Activated T-helper 17 cell treated with anti-CD3 and anti-CD28 coated beads, Interleukin-2, amount 50 U/mL, for 72 hours (primary cell): Measurements from ENCODE around the gene MYL6B. TPM values are rescaled to one million over a fixed set of nuclear protein-coding genes. Genes with fewer than 3 reads are reported as not detected.
"Not testable (repeated sequence)": the region's sequence is repeated elsewhere in the genome, so short reads cannot be mapped to it uniquely, and the experiment has no call there.

Experiments used
- ATAC-seq: fragments of 150-1000 bp; cut with Tn5 transposase; replicated peaks from 2 replicates; pipeline ENCODE4 v1.10.0; 2021; ENCODE audit warnings: mild to moderate bottlenecking, moderate library complexity
- H3K27ac Mint-ChIP-seq: one replicate; pipeline ENCODE4 v1.8.0; 2022; ENCODE audit warnings: mixed read lengths
- H3K27me3 Mint-ChIP-seq: one replicate; pipeline ENCODE4 v1.8.0; 2022; ENCODE audit warnings: mixed read lengths
- H3K36me3 Mint-ChIP-seq: one replicate; pipeline ENCODE4 v1.8.0; 2022; ENCODE audit warnings: low read depth, mild to moderate bottlenecking, mixed read lengths
- H3K4me1 Mint-ChIP-seq: one replicate; pipeline ENCODE4 v1.8.0; 2022; ENCODE audit warnings: mixed read lengths
- H3K4me3 Mint-ChIP-seq: one replicate; pipeline ENCODE4 v1.8.0; 2022; ENCODE audit warnings: mild to moderate bottlenecking, mixed read lengths
- H3K9me3 Mint-ChIP-seq: one replicate; pipeline ENCODE4 v1.8.0; 2022; ENCODE audit warnings: mixed read lengths
- total RNA-seq, 2 donors: library from RNA; stranded (reverse); gene quantifications; one replicate each; pipeline ENCODE4 v1.2.3, GENCODE V29; 2022

MYL6B gene
- total RNA-seq, 2 donors from 2014 or later, result 96.9 to 114 TPM

DNA sequence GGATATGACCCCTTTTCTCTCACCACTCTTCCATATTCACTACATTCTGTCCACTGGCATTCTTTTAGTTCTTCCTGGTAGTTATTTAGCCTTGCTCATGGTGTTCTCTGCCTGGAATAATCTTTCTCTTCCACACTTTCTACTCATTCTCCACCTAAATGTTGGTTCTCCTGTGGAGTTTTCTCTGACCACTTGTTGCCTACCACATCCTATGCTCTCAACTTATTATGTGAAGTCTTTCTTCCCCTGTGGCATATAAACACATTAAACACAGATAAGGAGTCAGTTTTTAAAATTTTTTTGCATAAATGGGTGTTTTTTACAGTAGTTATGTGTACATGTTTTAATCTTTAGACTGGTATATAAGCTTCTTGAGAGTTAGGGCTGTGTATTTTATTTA, 40.2 kb downstream of the MYL6B start:
- no peaks in the 10 kb centered on the region for H3K9me3 Mint-ChIP-seq
- H3K27ac Mint-ChIP-seq, result peak overlapping the region; percentile 88
- ATAC-seq, result no peak
- H3K4me1 Mint-ChIP-seq, result peaks cover 31% of the 10 kb centered on the region
- no peaks in the 10 kb centered on the region for H3K27me3 Mint-ChIP-seq
- peaks cover 24% of the 10 kb centered on the region for H3K36me3 Mint-ChIP-seq
- H3K4me3 Mint-ChIP-seq, result peak overlapping the region; percentile 62

GRCh38 chr12:56193025-56193578, 40.7 kb downstream of the MYL6B start:
- Mint-ChIP-seq H3K36me3 (peaks cover 18% of the 10 kb centered on the region), H3K27ac (peak overlapping the region; percentile 88), H3K4me3 (peak overlapping the region; percentile 62), H3K9me3 (no peaks in the 10 kb centered on the region), H3K4me1 (peaks cover 25% of the 10 kb centered on the region), H3K27me3 (no peaks in the 10 kb centered on the region)
- ATAC-seq, result peak; percentile 23

DNA sequence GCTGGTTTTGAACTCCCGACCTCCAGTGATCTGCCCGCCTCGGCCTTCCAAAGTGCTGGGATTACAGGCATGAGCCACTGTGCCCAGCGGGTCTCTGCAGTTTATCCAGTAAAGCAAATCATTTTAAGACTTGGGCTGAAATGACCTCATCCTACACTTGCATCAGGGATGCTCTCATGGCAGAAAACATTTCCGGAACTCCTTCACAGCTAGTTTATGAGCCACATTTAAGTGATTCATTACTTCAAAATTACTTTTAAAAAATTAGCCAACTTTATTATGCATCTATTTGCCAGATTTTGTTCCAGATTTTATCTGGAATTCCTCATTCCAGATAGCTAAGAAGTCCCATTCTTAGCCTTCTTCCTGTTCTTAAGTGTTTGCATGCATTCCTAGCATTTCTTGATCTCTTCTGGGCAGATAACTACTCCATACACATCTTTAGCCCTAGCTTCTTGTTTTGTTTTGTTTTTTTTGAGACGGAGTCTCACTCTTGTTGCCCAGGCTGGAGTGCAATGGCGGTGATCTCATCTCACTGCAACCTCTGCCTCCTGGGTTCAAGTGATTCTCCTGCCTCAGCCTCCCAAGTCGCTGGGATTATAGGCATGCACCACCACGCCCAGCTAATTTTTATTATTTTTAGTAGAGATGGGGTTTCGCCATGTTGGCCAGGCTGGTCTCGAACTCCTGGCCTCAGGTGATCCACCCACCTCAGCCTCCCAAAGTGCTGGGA, 44.6 kb downstream of the MYL6B start:
- not testable (repeated sequence) for ATAC-seq, H3K9me3 Mint-ChIP-seq, H3K4me3 Mint-ChIP-seq, H3K27me3 Mint-ChIP-seq, H3K36me3 Mint-ChIP-seq, H3K27ac Mint-ChIP-seq
- peaks cover 10% of the 10 kb centered on the region for H3K4me1 Mint-ChIP-seq

- H3K4me1 Mint-ChIP-seq, result peaks cover 5% of the 10 kb centered on the region
- H3K36me3 Mint-ChIP-seq, result no peaks in the 10 kb centered on the region
- no peaks in the 10 kb centered on the region for H3K27me3 Mint-ChIP-seq
- no peaks in the 10 kb centered on the region for H3K9me3 Mint-ChIP-seq
- no peak for ATAC-seq
- H3K27ac Mint-ChIP-seq, result no peak overlapping the region
- no peak overlapping the region for H3K4me3 Mint-ChIP-seq
Observed at GRCh38 chr12:56197921-56198635, 45.7 kb downstream of the MYL6B start.

- Mint-ChIP-seq H3K36me3 (no peaks in the 10 kb centered on the region), H3K27me3 (no peaks in the 10 kb centered on the region), H3K9me3 (no peaks in the 10 kb centered on the region), H3K4me1 (no peaks in the 10 kb centered on the region), H3K4me3 (no peak overlapping the region), H3K27ac (no peak overlapping the region)
- ATAC-seq, result no peak
Observed at GRCh38 chr12:56198836-56199235, 46.4 kb downstream of the MYL6B start.

DNA sequence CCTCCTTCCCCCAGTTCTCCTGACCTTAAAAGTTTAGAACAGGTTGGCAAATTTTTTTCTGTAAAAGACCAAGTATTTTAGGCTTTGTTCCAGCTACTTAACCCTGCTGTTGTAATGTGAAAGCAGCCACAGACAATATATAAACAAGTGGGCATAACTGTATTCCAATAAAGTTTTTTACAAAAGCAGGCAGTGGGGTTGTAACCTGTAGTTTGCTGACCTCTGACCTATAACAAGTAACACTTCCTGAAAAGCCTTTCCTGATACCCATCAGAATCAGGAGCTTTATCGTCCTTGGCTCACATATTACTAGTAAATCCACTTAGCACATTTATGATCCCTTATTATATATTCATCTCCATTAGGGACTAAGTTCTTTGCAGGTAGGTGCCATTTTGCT, 50.0 kb downstream of the MYL6B start:
- Mint-ChIP-seq H3K9me3 (no peaks in the 10 kb centered on the region), H3K27ac (peak overlapping the region; percentile 13), H3K4me1 (peaks cover 9% of the 10 kb centered on the region), H3K36me3 (peaks cover 34% of the 10 kb centered on the region), H3K27me3 (no peaks in the 10 kb centered on the region), H3K4me3 (no peak overlapping the region)
- no peak for ATAC-seq

- no peak for ATAC-seq
- Mint-ChIP-seq H3K36me3 (peaks cover 39% of the 10 kb centered on the region), H3K4me1 (peaks cover 9% of the 10 kb centered on the region), H3K27ac (peak overlapping the region; percentile 13), H3K4me3 (no peak overlapping the region), H3K9me3 (no peaks in the 10 kb centered on the region), H3K27me3 (no peaks in the 10 kb centered on the region)
Observed at GRCh38 chr12:56202838-56203237, 50.5 kb downstream of the MYL6B start.

GRCh38 chr12:56204275-56204674, 51.9 kb downstream of the MYL6B start:
- ATAC-seq, result no peak

DNA sequence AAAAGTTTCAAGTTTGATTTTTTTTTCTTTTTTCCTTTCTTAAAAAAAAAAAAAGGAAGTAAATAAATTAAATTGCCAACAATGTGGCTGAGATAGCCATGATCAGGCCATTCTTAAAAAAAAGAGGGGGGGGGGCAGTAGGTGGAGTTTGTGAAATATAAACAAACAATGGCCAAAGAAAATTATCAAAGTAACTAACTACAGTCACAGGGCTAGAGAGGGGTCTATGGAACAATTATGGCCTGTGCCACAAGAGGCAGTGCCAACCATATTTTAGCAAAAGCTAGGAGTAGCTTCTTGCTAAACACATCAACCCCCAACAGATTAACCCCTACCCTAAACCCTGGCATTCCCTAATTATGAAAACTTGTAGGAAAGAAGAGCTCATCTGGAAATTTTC, 53.1 kb downstream of the MYL6B start:
- Mint-ChIP-seq H3K36me3 (peaks cover 65% of the 10 kb centered on the region), H3K27me3 (no peaks in the 10 kb centered on the region), H3K4me3 (no peak overlapping the region), H3K4me1 (peaks cover 9% of the 10 kb centered on the region), H3K27ac (no peak overlapping the region), H3K9me3 (no peaks in the 10 kb centered on the region)
- no peak for ATAC-seq

More at GRCh38 chr12:56204275-56204674, 51.9 kb downstream of the MYL6B start:
- peaks cover 53% of the 10 kb centered on the region for H3K36me3 Mint-ChIP-seq
- no peaks in the 10 kb centered on the region for H3K27me3 Mint-ChIP-seq
- no peak overlapping the region for H3K4me3 Mint-ChIP-seq
- no peaks in the 10 kb centered on the region for H3K9me3 Mint-ChIP-seq
- peak overlapping the region; percentile 3 for H3K27ac Mint-ChIP-seq
- peaks cover 9% of the 10 kb centered on the region for H3K4me1 Mint-ChIP-seq

DNA sequence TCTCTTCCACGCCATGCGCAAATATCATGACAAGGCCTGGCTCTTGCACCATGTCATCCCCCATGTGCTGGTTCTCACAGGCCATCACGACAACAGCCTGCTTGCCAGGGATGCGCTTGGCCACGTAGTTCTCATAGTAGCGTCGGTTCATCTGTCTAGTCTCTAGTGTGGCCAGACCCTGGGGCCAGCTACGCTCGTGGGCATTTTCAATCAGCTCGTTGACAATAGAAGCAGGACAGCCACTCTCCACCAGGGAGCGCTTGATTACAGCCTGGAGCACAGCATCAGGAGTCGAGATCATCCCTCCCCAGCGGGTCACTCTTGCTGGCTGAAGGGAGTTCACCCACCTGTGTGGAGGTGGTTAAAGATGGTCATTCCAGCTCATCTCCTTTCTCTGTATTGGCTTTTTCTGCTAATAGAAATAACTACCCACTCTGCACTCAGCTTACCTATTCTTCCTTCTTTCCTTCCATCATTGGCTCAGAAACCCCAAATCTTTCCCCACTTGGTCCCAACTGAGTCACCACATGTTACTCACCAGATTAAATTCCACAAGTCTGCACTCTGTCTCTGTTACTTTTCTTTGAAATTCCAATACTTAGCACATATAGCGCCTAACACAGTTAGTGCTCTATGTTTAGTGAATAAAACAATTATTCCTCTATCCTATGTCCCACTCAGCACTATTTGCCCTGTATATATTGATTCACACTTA, 54.2 kb downstream of the MYL6B start:
- Mint-ChIP-seq H3K4me1 (peaks cover 9% of the 10 kb centered on the region), H3K27me3 (no peaks in the 10 kb centered on the region), H3K36me3 (peaks cover 77% of the 10 kb centered on the region), H3K27ac (peak overlapping the region; percentile 31), H3K4me3 (no peak overlapping the region), H3K9me3 (no peaks in the 10 kb centered on the region)
- ATAC-seq, result peak; percentile 70

Other genes starting within 250 kb of the MYL6B start
- gene PYM1, start 224.7 kb upstream of the MYL6B start, total RNA-seq, result 10 to 100 TPM; 23.4 to 35.6 TPM
- 100 to 1,000 TPM; 282 to 502 TPM for gene DGKA, start 221.4 kb upstream of the MYL6B start, total RNA-seq
- gene PMEL, start 186.5 kb upstream of the MYL6B start, total RNA-seq, result 1 to 10 TPM in 1 of 2 donors, under 1 TPM in 1; 0.30 to 2.5 TPM
- gene CDK2, start 185.8 kb upstream of the MYL6B start, total RNA-seq, result 100 to 1,000 TPM; 101 to 104 TPM
- 10 to 100 TPM; 34.2 to 50.8 TPM for gene RAB5B, start 178.5 kb upstream of the MYL6B start, total RNA-seq
- gene SUOX, start 155.3 kb upstream of the MYL6B start, total RNA-seq, result 1 to 10 TPM; 3.4 to 3.5 TPM
- 10 to 100 TPM; 19.1 to 20.3 TPM for gene IKZF4, start 131.5 kb upstream of the MYL6B start, total RNA-seq
- 10 to 100 TPM; 32.5 to 36.1 TPM for gene RPS26, start 110.7 kb upstream of the MYL6B start, total RNA-seq
- under 1 TPM; 0.56 to 0.64 TPM for gene ERBB3, start 72.4 kb upstream of the MYL6B start, total RNA-seq
- gene PA2G4, start 48.0 kb upstream of the MYL6B start, total RNA-seq, result 100 to 1,000 TPM; 213 to 427 TPM
- 1,000 to 10,000 TPM; 4,564 to 4,582 TPM for gene RPL41, start 36.0 kb upstream of the MYL6B start, total RNA-seq
- 1 to 10 TPM; 7.8 to 8.0 TPM for gene ZC3H10, start 34.3 kb upstream of the MYL6B start, total RNA-seq
- 100 to 1,000 TPM; 234 to 236 TPM for gene ESYT1, start 24.3 kb upstream of the MYL6B start, total RNA-seq
- gene MYL6, start 5.8 kb downstream of the MYL6B start, total RNA-seq, result 1,000 to 10,000 TPM in 1 of 2 donors, 100 to 1,000 TPM in 1; 974 to 1,528 TPM
- gene SMARCC2, start 36.9 kb downstream of the MYL6B start, total RNA-seq, result 100 to 1,000 TPM; 104 to 114 TPM
- 10 to 100 TPM; 31.4 to 33.0 TPM for gene RNF41, start 69.3 kb downstream of the MYL6B start, total RNA-seq
- gene NABP2, start 71.8 kb downstream of the MYL6B start, total RNA-seq, result 10 to 100 TPM; 61.0 to 96.6 TPM
- under 1 TPM in 1 of 2 donors, not detected in 1; 0.41 TPM for gene SLC39A5, start 77.5 kb downstream of the MYL6B start, total RNA-seq
- 10 to 100 TPM; 31.1 to 43.0 TPM for gene ANKRD52, start 105.8 kb downstream of the MYL6B start, total RNA-seq
- 1 to 10 TPM; 5.3 to 9.7 TPM for gene COQ10A, start 114.4 kb downstream of the MYL6B start, total RNA-seq
- gene CS, start 147.7 kb downstream of the MYL6B start, total RNA-seq, result 100 to 1,000 TPM; 230 to 363 TPM
- 100 to 1,000 TPM in 1 of 2 donors, 10 to 100 TPM in 1; 86.5 to 165 TPM for gene CNPY2, start 163.4 kb downstream of the MYL6B start, total RNA-seq
- gene PAN2, start 181.4 kb downstream of the MYL6B start, total RNA-seq, result 10 to 100 TPM; 24.4 to 74.5 TPM
- 10 to 100 TPM in 1 of 2 donors, 1 to 10 TPM in 1; 9.8 to 67.1 TPM for gene IL23A, start 186.3 kb downstream of the MYL6B start, total RNA-seq
- 100 to 1,000 TPM in 1 of 2 donors, 10 to 100 TPM in 1; 85.0 to 144 TPM for gene STAT2, start 207.5 kb downstream of the MYL6B start, total RNA-seq
- not detected for gene APOF, start 210.3 kb downstream of the MYL6B start, total RNA-seq